Measurements from ENCODE around the gene ARMH2.

Gene ARMH2

DNA sequence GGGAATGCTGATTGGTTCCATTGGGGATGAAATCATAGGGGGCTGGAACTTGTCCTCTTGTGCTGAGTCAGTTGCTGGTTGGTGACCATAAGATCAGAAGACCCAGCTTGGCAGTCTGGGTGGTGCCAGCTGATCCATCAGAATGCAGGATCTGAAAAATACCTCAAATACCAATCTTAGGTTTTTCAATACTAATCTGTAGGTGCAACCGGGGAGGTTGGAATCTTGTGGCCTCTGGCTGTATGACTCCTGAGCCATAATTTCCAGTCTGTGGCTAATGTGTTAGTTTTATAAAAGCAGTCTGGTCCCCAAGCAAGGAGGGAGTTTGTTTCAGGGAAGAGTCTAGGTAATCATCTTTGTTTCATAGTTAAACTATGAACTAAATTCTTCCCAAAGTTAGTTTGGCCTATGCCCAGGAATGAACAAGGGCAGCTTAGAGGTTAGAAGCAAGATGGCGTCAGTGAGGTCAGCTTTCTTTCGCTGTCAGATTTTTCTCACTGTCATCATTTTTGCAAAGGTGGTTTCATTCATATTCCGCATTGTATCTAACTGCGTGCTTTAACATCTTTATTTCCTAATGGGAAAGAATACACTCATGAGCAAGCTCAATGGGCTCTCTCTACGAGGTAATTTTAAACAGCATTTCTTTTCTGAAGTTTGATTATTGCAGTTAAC is 2.0 kb downstream of the ARMH2 start:
- H3K4me3 ChIP-seq (ENCODE audit: low read length), result no peak overlapping the region
- no peak for DNase-seq (ENCODE audit: low read depth)
- TF ChIP-seq, protein P1, sequence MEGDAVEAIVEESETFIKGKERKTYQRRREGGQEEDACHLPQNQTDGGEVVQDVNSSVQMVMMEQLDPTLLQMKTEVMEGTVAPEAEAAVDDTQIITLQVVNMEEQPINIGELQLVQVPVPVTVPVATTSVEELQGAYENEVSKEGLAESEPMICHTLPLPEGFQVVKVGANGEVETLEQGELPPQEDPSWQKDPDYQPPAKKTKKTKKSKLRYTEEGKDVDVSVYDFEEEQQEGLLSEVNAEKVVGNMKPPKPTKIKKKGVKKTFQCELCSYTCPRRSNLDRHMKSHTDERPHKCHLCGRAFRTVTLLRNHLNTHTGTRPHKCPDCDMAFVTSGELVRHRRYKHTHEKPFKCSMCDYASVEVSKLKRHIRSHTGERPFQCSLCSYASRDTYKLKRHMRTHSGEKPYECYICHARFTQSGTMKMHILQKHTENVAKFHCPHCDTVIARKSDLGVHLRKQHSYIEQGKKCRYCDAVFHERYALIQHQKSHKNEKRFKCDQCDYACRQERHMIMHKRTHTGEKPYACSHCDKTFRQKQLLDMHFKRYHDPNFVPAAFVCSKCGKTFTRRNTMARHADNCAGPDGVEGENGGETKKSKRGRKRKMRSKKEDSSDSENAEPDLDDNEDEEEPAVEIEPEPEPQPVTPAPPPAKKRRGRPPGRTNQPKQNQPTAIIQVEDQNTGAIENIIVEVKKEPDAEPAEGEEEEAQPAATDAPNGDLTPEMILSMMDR (conservative IDR thresholded peaks at IDR 0.05; ENCODE audit: low read length), result no peak

DNA sequence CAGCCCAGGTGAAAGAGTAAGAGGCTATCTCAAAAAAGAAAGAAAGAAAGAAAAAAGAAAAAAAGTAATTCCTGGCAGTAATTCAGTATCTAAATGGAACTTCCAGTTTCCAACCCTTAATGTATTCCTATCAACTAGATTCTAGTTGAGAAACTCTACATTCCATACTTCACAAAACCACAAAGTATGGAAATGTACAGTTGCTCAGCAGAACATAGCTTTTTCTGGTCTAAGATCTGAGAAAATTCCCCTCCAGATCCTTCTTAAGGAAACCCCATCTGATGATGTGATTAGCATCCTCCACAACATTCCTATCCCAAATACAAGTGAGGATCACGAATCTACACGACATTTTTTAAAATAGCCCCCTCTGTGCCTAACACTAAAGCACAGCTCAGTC is 3.6 kb downstream of the ARMH2 start:
- H3K4me3 ChIP-seq (ENCODE audit: low read length), result no peak overlapping the region
- TF ChIP-seq, protein P1 (conservative IDR thresholded peaks at IDR 0.05; ENCODE audit: low read length), result no peak
- no peak for DNase-seq (ENCODE audit: low read depth)

DNA sequence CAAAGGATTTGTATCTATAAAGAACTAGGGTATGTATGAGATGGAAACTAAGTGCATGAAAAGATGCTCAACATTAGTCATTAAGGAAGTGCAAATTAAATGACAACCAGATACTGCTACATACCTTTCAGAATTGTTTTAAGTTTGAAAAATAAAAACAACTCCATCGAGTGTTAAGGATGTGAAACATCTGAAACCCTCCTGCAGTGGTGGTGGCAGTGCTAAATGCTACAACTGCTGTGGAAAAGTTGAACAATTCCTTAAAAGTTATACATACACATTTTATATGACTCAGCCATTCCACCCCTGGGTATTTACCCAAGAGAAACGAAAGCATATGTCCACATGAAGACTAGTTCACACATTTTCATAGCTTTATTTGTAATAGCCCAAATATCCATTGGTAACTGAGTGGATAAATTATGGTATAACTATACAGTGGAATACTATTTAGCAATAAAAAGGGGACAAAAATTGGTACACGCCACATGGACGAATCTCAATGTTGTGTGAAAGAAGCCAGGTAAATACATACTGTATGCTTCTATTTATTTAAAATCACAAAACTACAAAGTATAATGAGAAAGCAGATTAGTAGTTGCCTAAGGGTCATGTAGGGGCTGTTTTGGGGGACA is 10.6 kb downstream of the ARMH2 start:
- no peak for DNase-seq (ENCODE audit: low read depth)
- no peak overlapping the region for H3K4me3 ChIP-seq (ENCODE audit: low read length)
- TF ChIP-seq, protein P1 (conservative IDR thresholded peaks at IDR 0.05; ENCODE audit: low read length), result no peak

DNA sequence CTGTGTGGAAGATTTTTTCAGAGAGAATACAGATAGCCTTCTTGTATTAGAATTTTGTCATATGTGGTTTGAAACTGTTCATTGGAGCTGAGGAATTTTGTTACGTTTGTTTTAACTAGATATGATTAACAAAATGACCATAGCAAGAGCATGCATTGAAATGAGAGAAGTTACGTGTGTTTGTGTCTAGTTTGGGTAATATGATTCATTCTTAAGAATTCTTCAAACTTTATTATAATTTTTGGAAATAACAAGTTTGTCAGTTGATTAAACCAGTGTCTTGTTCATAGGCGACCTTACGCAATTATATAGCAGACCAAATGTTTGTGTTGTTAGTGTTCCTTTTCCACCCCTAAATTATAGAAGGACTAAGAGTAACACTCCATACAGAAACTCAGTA is 18.5 kb downstream of the ARMH2 start:
- DNase-seq (ENCODE audit: low read depth), result peak; percentile 27
- TF ChIP-seq, protein P1 (conservative IDR thresholded peaks at IDR 0.05; ENCODE audit: low read length), result no peak
- H3K4me3 ChIP-seq (ENCODE audit: low read length), result no peak overlapping the region

DNA sequence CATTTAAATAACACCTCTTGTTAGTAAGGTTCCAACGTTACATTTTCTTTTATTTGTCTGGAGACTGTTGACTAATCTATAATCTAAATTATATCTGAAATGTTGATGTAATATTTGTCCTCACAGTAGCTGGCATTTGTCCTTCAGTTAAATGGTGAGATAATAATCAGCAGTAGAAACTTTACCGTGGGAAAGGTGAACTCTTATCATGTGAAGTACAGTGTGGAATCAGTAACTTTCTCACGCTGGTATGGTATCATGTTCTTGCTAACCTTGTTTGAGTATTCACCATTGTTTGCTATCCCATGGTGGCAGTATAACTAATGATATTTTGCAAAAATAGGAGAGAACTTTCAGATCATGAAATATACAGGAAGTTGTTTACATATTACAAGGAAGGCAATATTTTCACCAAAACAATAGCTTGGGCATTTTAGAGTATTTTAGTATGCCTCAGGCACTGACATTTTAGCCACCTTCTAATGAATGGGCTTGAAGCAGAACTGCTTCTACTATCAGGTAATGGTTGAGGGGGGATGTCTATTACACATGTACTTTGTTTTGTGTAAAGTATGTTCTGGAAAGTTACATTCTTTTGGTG is 19.2 kb downstream of the ARMH2 start:
- DNase-seq (ENCODE audit: low read depth), result no peak
- TF ChIP-seq, protein P1 (conservative IDR thresholded peaks at IDR 0.05; ENCODE audit: low read length), result no peak
- no peak overlapping the region for H3K4me3 ChIP-seq (ENCODE audit: low read length)

DNA sequence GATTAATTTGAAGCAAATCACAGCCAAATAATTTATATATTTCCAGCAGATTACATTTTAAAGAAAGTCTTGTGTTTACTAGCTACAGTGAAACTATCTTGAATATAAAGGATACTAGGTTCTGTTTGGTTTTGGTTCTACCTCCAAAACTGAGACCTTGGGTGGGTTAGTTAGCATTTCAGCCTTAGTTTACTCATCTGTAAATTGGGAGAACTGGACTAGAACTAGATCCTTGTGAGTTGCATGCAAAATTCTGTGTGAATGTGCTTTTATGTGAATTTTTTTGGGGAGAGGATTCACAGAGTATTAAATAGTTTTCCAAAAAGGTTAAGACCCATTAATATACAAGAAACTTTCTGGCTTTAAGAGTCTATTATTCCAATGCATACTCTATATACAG is 19.8 kb downstream of the ARMH2 start:
- no peak overlapping the region for H3K4me3 ChIP-seq (ENCODE audit: low read length)
- TF ChIP-seq, protein P1 (conservative IDR thresholded peaks at IDR 0.05; ENCODE audit: low read length), result no peak
- DNase-seq (ENCODE audit: low read depth), result no peak

DNA sequence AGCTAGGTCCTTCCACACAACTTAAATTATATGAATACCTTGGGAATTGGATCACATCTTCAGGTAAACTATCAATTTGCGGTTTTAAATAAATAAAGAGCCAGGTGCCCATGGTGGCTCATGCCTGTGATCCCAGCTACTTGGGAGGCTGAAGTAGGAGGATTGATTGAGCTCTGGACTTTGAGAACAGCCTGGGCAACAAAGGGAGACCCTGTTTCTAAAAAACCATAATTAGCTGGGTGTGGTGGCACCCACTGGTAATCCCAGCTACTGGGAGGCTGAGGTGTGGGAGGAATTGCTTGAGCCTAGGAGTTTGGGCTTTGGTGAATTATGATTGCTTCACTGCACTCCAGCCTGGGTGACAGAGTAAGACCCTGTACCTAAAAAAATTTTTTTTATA is 20.6 kb downstream of the ARMH2 start:
- TF ChIP-seq, protein P1 (conservative IDR thresholded peaks at IDR 0.05; ENCODE audit: low read length), result no peak
- no peak overlapping the region for H3K4me3 ChIP-seq (ENCODE audit: low read length)
- DNase-seq (ENCODE audit: low read depth), result no peak
